Cardiac muscle cell (in vitro differentiated cells and primary cell): ENCODE measurements around the gene DMRT2. TPM values are rescaled to one million over a fixed set of nuclear protein-coding genes. Genes with fewer than 3 reads are reported as not detected.

Experiments
- DNase-seq, 2 donors: peaks; one replicate each; pipeline versions ENCODE4 v3.0.0 to v3.0.0-alpha.2; 2010 to 2017; ENCODE audit warnings: low read depth in 1 of 2, low spot score in 1 of 2
- H3K27ac ChIP-seq: fragments of 200-600 bp; sonication (generic); 2 replicates; pipeline ENCODE4 v1.5.1; 2016
- H3K27me3 ChIP-seq: fragments of 200-600 bp; sonication (generic); 2 replicates; pipeline ENCODE4 v1.6.0; 2016; ENCODE audit warnings: control low read depth
- H3K36me3 ChIP-seq: fragments of 200-600 bp; sonication (generic); 2 replicates; pipeline ENCODE4 v1.5.1; 2016; ENCODE audit warnings: control low read depth
- H3K4me1 ChIP-seq: fragments of 200-600 bp; sonication (generic); 2 replicates; pipeline ENCODE4 v1.8.1; 2017; ENCODE audit warnings: low read depth, mild to moderate bottlenecking, mixed run types
- H3K4me3 ChIP-seq: fragments of 200-600 bp; sonication (generic); 2 replicates; pipeline ENCODE4 v1.5.1; 2016; ENCODE audit warnings: mild to moderate bottlenecking
- H3K9me3 ChIP-seq: fragments of 200-600 bp; sonication (generic); 2 replicates; pipeline ENCODE4 v1.5.1; 2017; ENCODE audit warnings: low read depth, mild to moderate bottlenecking, control low read depth
- polyA plus RNA-seq: library from polyadenylated mRNA; unstranded; fragments of >200 nt; fragmentation: Nextera tagmentation; extraction: Ambion mirVana; gene quantifications from 2 replicates; pipeline ENCODE4 v1.2.1, GENCODE V29; 2016
- total RNA-seq: library from RNA; depleted of rRNA; stranded (reverse); fragments of >200 nt; gene quantifications from 2 replicates; pipeline ENCODE4 v1.2.3, GENCODE V29; 2016
- TF ChIP-seq, protein P1 (sequence below): IDR thresholded peaks from 2 replicates; pipeline ENCODE4 v1.5.1; 2012; ENCODE audit warnings: low read depth, mild to moderate bottlenecking, low read length

Gene DMRT2
- total and polyA plus RNA-seq, 2 experiments from 2014 or later = not detected

DNA sequence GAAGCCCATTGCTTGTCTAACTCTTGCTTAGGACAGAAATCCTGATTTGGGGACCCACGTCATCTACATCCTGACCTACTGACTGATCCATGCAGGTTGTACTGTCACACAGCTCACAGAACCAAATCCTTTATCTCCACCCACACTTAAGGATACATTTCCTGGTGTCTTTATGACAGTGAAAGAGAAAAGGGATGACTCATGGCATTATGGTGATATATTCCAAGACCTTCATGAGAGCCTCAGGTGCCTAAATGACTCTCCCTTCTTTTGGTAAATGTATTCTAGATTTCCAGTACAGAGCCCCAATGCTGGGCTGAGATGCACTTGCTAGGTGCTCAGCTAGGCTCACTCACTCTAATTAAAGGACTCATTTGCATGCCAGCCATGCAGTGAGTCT, 26.0 kb upstream of the DMRT2 start:
- DNase-seq = no peak
- Histone ChIP-seq H3K4me1 (no peaks in the 10 kb centered on the region), H3K36me3 (no peaks in the 10 kb centered on the region), H3K27me3 (no peaks in the 10 kb centered on the region), H3K27ac (no peak overlapping the region), H3K4me3 (no peak overlapping the region), H3K9me3 (no peaks in the 10 kb centered on the region)
- TF ChIP-seq, protein P1, sequence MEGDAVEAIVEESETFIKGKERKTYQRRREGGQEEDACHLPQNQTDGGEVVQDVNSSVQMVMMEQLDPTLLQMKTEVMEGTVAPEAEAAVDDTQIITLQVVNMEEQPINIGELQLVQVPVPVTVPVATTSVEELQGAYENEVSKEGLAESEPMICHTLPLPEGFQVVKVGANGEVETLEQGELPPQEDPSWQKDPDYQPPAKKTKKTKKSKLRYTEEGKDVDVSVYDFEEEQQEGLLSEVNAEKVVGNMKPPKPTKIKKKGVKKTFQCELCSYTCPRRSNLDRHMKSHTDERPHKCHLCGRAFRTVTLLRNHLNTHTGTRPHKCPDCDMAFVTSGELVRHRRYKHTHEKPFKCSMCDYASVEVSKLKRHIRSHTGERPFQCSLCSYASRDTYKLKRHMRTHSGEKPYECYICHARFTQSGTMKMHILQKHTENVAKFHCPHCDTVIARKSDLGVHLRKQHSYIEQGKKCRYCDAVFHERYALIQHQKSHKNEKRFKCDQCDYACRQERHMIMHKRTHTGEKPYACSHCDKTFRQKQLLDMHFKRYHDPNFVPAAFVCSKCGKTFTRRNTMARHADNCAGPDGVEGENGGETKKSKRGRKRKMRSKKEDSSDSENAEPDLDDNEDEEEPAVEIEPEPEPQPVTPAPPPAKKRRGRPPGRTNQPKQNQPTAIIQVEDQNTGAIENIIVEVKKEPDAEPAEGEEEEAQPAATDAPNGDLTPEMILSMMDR = no peak

DNA sequence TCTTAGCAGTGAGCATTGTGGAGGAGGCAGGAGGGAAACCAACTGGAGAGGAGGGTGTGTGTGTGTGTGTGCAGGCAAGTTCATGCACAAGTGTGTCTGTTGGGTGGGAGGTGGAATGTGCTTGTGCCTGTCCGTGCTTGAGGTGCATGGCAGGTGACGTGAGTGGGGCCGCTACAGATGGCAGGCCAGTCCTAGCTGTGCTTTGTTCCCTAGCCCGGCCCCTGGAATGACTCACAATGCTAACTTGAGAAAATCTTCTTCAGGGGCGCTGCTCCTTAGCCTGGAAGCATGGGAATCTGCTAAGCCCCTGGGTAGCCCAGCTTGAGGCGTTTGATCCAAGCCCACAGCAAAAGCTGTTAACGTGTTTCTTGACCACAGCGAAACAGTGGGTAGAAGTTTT, 25.0 kb upstream of the DMRT2 start:
- Histone ChIP-seq H3K27ac (no peak overlapping the region), H3K27me3 (peaks cover 4% of the 10 kb centered on the region), H3K9me3 (no peaks in the 10 kb centered on the region), H3K36me3 (no peaks in the 10 kb centered on the region), H3K4me3 (no peak overlapping the region), H3K4me1 (no peaks in the 10 kb centered on the region)
- TF ChIP-seq, protein P1 = no peak
- DNase-seq = no peak

DNA sequence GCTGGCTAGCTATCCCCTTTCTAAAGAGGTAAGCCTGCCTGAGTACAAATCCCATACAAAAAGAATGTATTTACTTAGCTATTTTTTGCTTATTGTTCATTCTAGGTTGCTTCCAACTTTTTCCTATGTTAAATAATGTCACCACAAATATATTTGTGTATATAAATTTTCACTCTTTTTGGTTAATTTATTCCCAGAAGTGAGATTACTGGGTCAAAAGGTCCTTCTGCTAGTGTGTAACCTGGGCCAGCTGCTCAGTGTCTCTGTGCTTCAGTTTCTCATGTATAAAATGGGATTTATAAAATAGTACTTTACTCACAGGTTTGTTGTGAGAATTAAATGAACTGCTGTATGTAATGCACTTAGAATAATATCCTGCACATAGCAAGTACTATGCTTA, 23.9 kb upstream of the DMRT2 start:
- no peak overlapping the region for H3K4me3 ChIP-seq
- TF ChIP-seq, protein P1 = no peak
- H3K36me3 ChIP-seq = no peaks in the 10 kb centered on the region
- no peak for DNase-seq
- H3K27me3 ChIP-seq = peaks cover 6% of the 10 kb centered on the region
- H3K9me3 ChIP-seq = no peaks in the 10 kb centered on the region
- no peak overlapping the region for H3K27ac ChIP-seq
- H3K4me1 ChIP-seq = no peaks in the 10 kb centered on the region

DNA sequence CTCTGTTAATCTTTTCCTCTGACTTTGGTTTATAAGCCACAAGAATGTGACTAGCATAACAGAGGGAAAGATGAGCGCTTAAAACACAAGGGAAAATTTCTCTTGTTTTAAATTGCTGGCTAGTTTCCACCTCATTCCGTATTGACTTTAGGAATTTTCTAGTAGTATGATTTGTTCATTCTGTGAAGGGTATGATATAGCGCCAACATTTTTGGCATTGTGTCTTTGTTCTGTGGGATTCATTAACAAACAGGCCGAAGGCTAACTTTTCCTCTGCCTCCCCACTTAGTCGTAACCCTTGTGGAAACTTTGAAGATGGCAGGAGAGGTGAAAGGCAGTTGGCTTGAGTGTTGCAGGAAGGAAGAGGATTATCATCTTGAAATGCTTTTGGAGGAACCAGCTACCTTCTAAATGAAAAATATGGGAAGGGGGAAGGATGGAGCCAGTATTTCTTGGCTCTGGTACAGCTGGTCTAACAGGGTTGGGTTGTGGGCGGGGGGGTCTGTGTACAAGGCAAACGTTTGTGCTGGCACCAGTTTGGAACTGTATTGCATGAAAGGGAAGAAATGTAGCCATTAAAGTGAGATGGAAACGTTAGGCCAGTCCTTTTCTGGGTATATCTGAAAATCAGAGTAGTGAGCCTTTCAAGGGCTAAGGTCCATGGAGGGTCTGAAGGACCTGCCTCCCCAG, 21.5 kb upstream of the DMRT2 start:
- no peaks in the 10 kb centered on the region for H3K36me3 ChIP-seq
- DNase-seq = no peak
- TF ChIP-seq, protein P1 = no peak
- H3K4me3 ChIP-seq = no peak overlapping the region
- no peak overlapping the region for H3K27ac ChIP-seq
- H3K27me3 ChIP-seq = peaks cover 6% of the 10 kb centered on the region
- H3K9me3 ChIP-seq = no peaks in the 10 kb centered on the region
- no peaks in the 10 kb centered on the region for H3K4me1 ChIP-seq

DNA sequence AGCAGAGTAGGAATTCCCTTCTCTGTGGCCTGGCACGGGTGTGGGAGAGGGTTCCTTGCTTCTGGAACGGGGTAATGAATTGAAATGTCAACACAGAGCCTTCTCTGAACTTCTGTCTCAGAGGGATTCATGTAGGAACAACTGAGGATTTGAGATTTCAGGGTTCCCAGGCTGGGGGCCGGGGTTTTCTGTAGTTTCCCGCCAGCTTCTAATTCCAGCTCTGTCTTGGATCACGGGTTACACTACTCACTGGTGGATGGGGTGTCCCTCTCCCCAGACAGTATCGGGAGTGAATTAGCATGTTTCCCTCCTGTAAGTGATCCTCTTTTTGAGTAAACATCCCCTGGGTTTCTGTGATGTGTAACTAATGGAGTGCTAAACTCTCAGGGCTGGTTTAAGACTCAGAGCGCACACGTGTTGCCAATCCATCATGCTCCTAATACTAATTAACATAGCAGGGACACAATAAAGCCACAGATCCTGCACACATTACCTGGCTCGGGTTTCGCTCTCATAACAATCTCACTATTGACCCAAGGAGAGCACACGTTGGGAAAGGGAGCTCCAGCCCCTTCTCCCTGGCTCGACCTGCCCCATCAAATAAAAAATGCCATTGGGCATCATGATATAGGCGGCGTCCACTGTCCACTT, 18.1 kb upstream of the DMRT2 start:
- H3K27ac ChIP-seq = no peak overlapping the region
- H3K9me3 ChIP-seq = no peaks in the 10 kb centered on the region

More for the DNA sequence above, 18.1 kb upstream of the DMRT2 start:
- no peak for DNase-seq
- Histone ChIP-seq H3K36me3 (no peaks in the 10 kb centered on the region), H3K27me3 (peaks cover 10% of the 10 kb centered on the region), H3K4me1 (no peaks in the 10 kb centered on the region), H3K4me3 (no peak overlapping the region)
- TF ChIP-seq, protein P1 = no peak
